HepG2 (cell line): ENCODE results near the gene BTBD8. TPM values are rescaled to one million over a fixed set of nuclear protein-coding genes. Genes with fewer than 3 reads are reported as not detected.
A peak's percentile ranks its signal among the peaks of the same experiment; 100 is the strongest.

Experiments used
- ATAC-seq: fragments of 200-7000 bp; cut with Tn5 transposase; 3 replicates; pipeline ENCODE4 v1.9.1; 2020; ENCODE audit warnings: mild to moderate bottlenecking, moderate library complexity
- BruUV-seq: library from RNA; stranded (reverse); fragments of 400-500 nt; replicated peaks from 2 replicates; lab custom pipeline; 2021; lab: Mats Ljungman, UMichigan
- CTCF ChIA-PET: fragments of 300-600 bp; formaldehyde crosslinking; extraction: SDS; loops from one replicate; lab custom pipeline; 2021; ENCODE audit warnings: low total read pairs, inconsistent platforms, low intra/inter-chr PET ratio; lab: Yijun Ruan, JAX
- POLR2A ChIA-PET: fragments of 350-600 bp; sonication (Branson Sonifier 250); formaldehyde crosslinking; loops from one replicate; lab custom pipeline; 2020; ENCODE audit warnings: antibody characterized with exemption, inconsistent platforms; lab: Yijun Ruan, JAX
- DNase-seq: peaks from one replicate; pipeline ENCODE4 v3.0.0-alpha.2; 2015; ENCODE audit warnings: low spot score
- FAIRE-seq: peaks from 3 replicates; lab custom pipeline; 2011; peaks lifted over from hg19 to GRCh38; lab: Jason Lieb, UNC
- H2AFZ ChIP-seq: one replicate; pipeline ENCODE4 v1.6.1; 2011; ENCODE audit warnings: low read length, inconsistent platforms
- H3K27ac ChIP-seq: fragments of 300-600 bp; 3 replicates; pipeline ENCODE4 v1.8.0; 2011; ENCODE audit warnings: mixed run types, mild to moderate bottlenecking, mixed read lengths, low read length, inconsistent platforms; ENCODE audit not compliant: insufficient read depth; ENCODE audit errors: extremely low read length
- H3K27me3 ChIP-seq, 2 experiments: fragments of 200-600 bp in 1 of 2; 2 replicates in 1 of 2; 3 replicates in 1 of 2; pipeline versions ENCODE4 v1.6.0 to v1.8.0; 2011; ENCODE audit warnings: low read length in 2 of 2, mild to moderate bottlenecking in 2 of 2, moderate library complexity in 2 of 2, inconsistent platforms in 1 of 2; ENCODE audit not compliant: insufficient read depth in 2 of 2, control insufficient read depth in 1 of 2
- H3K36me3 ChIP-seq, 2 experiments: fragments of 200-600 bp in 1 of 2; replicated peaks in 1 of 2; 2 replicates in 1 of 2; 3 replicates in 1 of 2; pipeline versions ENCODE4 v1.5.1 to v1.8.0; 2011; ENCODE audit warnings: low read length in 2 of 2, inconsistent platforms in 1 of 2; ENCODE audit not compliant: insufficient read depth in 2 of 2, control insufficient read depth in 1 of 2
- H3K4me1 ChIP-seq: 2 replicates; pipeline ENCODE4 v1.5.1; 2012; ENCODE audit warnings: low read length, inconsistent platforms; ENCODE audit not compliant: insufficient read depth
- H3K4me2 ChIP-seq: 2 replicates; pipeline ENCODE4 v1.6.0; 2011; ENCODE audit warnings: low read depth, low read length, inconsistent platforms
- H3K4me3 ChIP-seq, 3 experiments: fragments of 200-600 bp in 1 of 3; sonication (generic), shearing (Covaris generic) in 1 of 3; replicated peaks in 1 of 3; 2 replicates each; pipeline ENCODE4 v1.5.1; 2011 to 2016; ENCODE audit warnings: low read length in 3 of 3, inconsistent platforms in 2 of 3, low read depth in 2 of 3, mild to moderate bottlenecking in 2 of 3, control low read depth in 1 of 3, mixed read lengths in 1 of 3; ENCODE audit not compliant: insufficient read depth in 1 of 3
- H3K79me2 ChIP-seq: one replicate; pipeline ENCODE4 v1.6.1; 2011; ENCODE audit warnings: low read length, inconsistent platforms; ENCODE audit not compliant: insufficient read depth
- H3K9ac ChIP-seq: 2 replicates; pipeline ENCODE4 v1.6.0; 2011; ENCODE audit warnings: mild to moderate bottlenecking, low read depth, low read length, inconsistent platforms; ENCODE audit not compliant: insufficient read depth
- H3K9me3 ChIP-seq: 2 replicates; pipeline ENCODE4 v1.5.1; 2012; ENCODE audit warnings: mild to moderate bottlenecking, low read length
- H4K20me1 ChIP-seq: 2 replicates; pipeline ENCODE4 v1.6.0; 2011; ENCODE audit warnings: inconsistent platforms, mild to moderate bottlenecking, low read length, moderate library complexity; ENCODE audit not compliant: insufficient read depth
- ARNTL ChIP-seq: sonication (generic); formaldehyde crosslinking; IDR thresholded peaks from 2 replicates; pipeline ENCODE4 v1.4.0; 2020; ENCODE audit warnings: mild to moderate bottlenecking, missing genetic modification reagents
- CREB3 ChIP-seq: sonication (generic); formaldehyde crosslinking; IDR thresholded peaks from 2 replicates; pipeline ENCODE4 v1.5.0; 2020; ENCODE audit warnings: missing genetic modification reagents
- FIP1L1 ChIP-seq: fragments of 200-400 bp; formaldehyde crosslinking; IDR thresholded peaks from 2 replicates; pipeline ENCODE4 v1.6.1; 2018; ENCODE audit warnings: low read depth, mild to moderate bottlenecking, low read length, moderate library complexity, borderline replicate concordance; ENCODE audit not compliant: insufficient read depth
- KMT2B ChIP-seq: IDR thresholded peaks from 2 replicates; pipeline ENCODE4 v1.6.1; 2016; ENCODE audit warnings: missing genetic modification reagents, missing compliant biosample characterization
- MEF2D ChIP-seq: sonication (generic); formaldehyde crosslinking; IDR thresholded peaks from 2 replicates; pipeline ENCODE4 v1.5.1; 2020; ENCODE audit warnings: mild to moderate bottlenecking, missing genetic modification reagents
- NR2F6 ChIP-seq, 2 experiments: IDR thresholded peaks; 2 replicates each; pipeline ENCODE4 v1.6.1; 2016; ENCODE audit warnings: antibody characterized with exemption in 1 of 2, mild to moderate bottlenecking in 1 of 2
- RBM39 ChIP-seq: fragments of 200-400 bp; formaldehyde crosslinking; IDR thresholded peaks from one replicate; pipeline ENCODE4 v1.6.1; 2018; ENCODE audit warnings: antibody characterized with exemption, mild to moderate bottlenecking, low read depth, low read length; ENCODE audit not compliant: poor library complexity, severe bottlenecking
- SIN3A ChIP-seq: IDR thresholded peaks from 2 replicates; pipeline ENCODE4 v1.6.1; 2011; ENCODE audit warnings: low read depth, mild to moderate bottlenecking, control low read depth, low read length, borderline replicate concordance
- ZKSCAN8 ChIP-seq: IDR thresholded peaks from 2 replicates; pipeline ENCODE4 v1.6.1; 2016; ENCODE audit warnings: borderline replicate concordance, missing genetic modification reagents, missing compliant biosample characterization
- ZNF138 ChIP-seq: sonication (generic); formaldehyde crosslinking; IDR thresholded peaks from 2 replicates; pipeline ENCODE4 v1.5.0; 2020; ENCODE audit warnings: mild to moderate bottlenecking, low read depth, missing genetic modification reagents
- ZNF253 ChIP-seq: sonication (generic); formaldehyde crosslinking; IDR thresholded peaks from 2 replicates; pipeline ENCODE4 v1.8.0; 2022; ENCODE audit warnings: mild to moderate bottlenecking, missing genetic modification reagents, borderline replicate concordance
- ZNF350 ChIP-seq: sonication (generic); formaldehyde crosslinking; IDR thresholded peaks from 2 replicates; pipeline ENCODE4 v1.4.0; 2020; ENCODE audit warnings: mild to moderate bottlenecking, low read depth, missing genetic modification reagents, borderline replicate concordance
- ZNF879 ChIP-seq: sonication (generic); formaldehyde crosslinking; IDR thresholded peaks from 2 replicates; pipeline ENCODE4 v1.8.1; 2023; ENCODE audit warnings: missing genetic modification reagents
- WGBS: methylation state at CpG from one replicate; pipeline ENCODE4 v1.1.6; 2017; ENCODE audit warnings: low lambda C conversion rate; 5-methylcytosine and 5-hydroxymethylcytosine counted together
- in situ Hi-C: cut with HindIII; loops from 2 replicates; pipeline ENCODE4 v1.10.0; 2017; ENCODE audit warnings: low pct_unique_long_range_greater_than_20kb; ENCODE audit not compliant: extremely low pct_ligation_motif_present
- intact Hi-C: fragments of 100-400 bp; cut with micrococcal nuclease; formaldehyde crosslinking; loops from one replicate; pipeline ENCODE4 v1.10.0; 2022; ENCODE audit not compliant: unreplicated experiment
- polyA plus RNA-seq, 8 experiments: library from polyadenylated mRNA; depleted of rRNA in 3 of 8; stranded (reverse) in 7 of 8; unstranded in 1 of 8; fragments of >200 nt; fragmentation: Illumina TruSeq in 4 of 8; extraction: Trizol in 4 of 8; gene quantifications; 2 replicates each; pipeline versions ENCODE4 v1.2.1 to v1.2.3, GENCODE V29; 2011 to 2016; ENCODE audit warnings: low read depth in 4 of 8, missing spikeins in 1 of 8, mixed read lengths in 1 of 8; ENCODE audit not compliant: insufficient read depth in 1 of 8
- total RNA-seq, 5 experiments: library from RNA; depleted of rRNA; stranded (reverse); fragments of >200 nt; fragmentation: Illumina TruSeq; extraction: Trizol; gene quantifications; 2 replicates each; pipeline ENCODE4 v1.2.3, GENCODE V29; 2016; ENCODE audit warnings: low read depth in 1 of 5
- TF ChIP-seq, protein P1 (sequence below): sonication (generic); formaldehyde crosslinking; IDR thresholded peaks from 2 replicates; pipeline ENCODE4 v1.9.0; 2021; ENCODE audit warnings: missing genetic modification reagents, borderline replicate concordance

Gene BTBD8
- total and polyA plus RNA-seq, 2 of the 13 experiments (the other 11 are each of a cell fraction or from before 2014, with no cell fraction given): 0.41 to 1.8 TPM

GRCh38 chr1:92080128-92080985, at the start of gene BTBD8 (continued):
- TF ChIP-seq SIN3A (no peak), FIP1L1 (no peak), NR2F6 (IDR thresholded peaks at IDR 0.05) (no peak), NR2F6 (CRISPR knock-in tag; IDR thresholded peaks at IDR 0.05) (no peak), RBM39 (peak; percentile 56), ZNF350 (peak; percentile 48; the same call in 1 of the 2 replicates), KMT2B (CRISPR knock-in tag) (peak; percentile 67)
- TF ChIP-seq, protein P1, sequence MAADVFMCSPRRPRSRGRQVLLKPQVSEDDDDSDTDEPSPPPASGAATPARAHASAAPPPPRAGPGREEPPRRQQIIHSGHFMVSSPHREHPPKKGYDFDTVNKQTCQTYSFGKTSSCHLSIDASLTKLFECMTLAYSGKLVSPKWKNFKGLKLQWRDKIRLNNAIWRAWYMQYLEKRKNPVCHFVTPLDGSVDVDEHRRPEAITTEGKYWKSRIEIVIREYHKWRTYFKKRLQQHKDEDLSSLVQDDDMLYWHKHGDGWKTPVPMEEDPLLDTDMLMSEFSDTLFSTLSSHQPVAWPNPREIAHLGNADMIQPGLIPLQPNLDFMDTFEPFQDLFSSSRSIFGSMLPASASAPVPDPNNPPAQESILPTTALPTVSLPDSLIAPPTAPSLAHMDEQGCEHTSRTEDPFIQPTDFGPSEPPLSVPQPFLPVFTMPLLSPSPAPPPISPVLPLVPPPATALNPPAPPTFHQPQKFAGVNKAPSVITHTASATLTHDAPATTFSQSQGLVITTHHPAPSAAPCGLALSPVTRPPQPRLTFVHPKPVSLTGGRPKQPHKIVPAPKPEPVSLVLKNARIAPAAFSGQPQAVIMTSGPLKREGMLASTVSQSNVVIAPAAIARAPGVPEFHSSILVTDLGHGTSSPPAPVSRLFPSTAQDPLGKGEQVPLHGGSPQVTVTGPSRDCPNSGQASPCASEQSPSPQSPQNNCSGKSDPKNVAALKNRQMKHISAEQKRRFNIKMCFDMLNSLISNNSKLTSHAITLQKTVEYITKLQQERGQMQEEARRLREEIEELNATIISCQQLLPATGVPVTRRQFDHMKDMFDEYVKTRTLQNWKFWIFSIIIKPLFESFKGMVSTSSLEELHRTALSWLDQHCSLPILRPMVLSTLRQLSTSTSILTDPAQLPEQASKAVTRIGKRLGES (CRISPR knock-in tag): no peak
- TF ChIP-seq, all 625 proteins: peak for 139

DNA sequence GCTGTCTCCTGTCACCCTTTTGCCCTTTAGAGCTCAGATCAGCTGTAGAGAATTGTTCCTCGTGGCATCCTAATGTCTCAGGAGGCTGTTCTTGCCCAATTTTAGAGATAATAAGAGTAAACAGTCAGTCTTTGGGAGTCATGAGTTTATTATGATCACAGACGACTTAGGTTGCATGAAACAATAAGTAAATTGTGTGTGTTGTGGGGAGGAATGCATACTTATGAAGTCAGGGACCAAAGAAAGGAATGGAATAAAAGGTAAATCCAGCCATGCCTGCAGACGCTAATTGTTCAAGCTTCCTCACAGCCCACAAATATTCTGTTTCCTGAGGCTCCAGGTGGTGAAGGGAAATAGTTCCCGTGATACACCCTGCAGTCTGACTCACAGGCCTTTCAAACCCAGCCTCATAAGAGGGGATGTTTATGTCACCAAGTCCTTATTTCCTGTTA, 49.5 kb upstream of the BTBD8 start:
- POLR2A ChIA-PET: no interaction called here
- no peak for TF ChIP-seq ZKSCAN8 (CRISPR knock-in tag)
- no peak for TF ChIP-seq ZNF138 (CRISPR knock-in tag)
- TF ChIP-seq ARNTL (CRISPR knock-in tag): no peak
- no peak for TF ChIP-seq CREB3 (CRISPR knock-in tag)
- no peak for TF ChIP-seq ZNF879
- no peak for TF ChIP-seq MEF2D (CRISPR knock-in tag)
- TF ChIP-seq ZNF253 (CRISPR knock-in tag): no peak

More for the DNA sequence above, 49.5 kb upstream of the BTBD8 start:
- Histone ChIP-seq H3K9me3 (no peaks in the 10 kb centered on the region), H3K36me3 (no peaks in the 10 kb centered on the region), H3K27ac (no peak overlapping the region), H3K9ac (no peak overlapping the region), H3K79me2 (no peaks in the 10 kb centered on the region), H3K4me1 (peaks cover 16% of the 10 kb centered on the region), H3K4me2 (peak overlapping the region; percentile 81), H2AFZ (peak overlapping the region; percentile 42), H3K27me3 (peaks cover 3 to 33% of the 10 kb centered on the region in 2 experiments; a peak in 3 of 5 replicates), H4K20me1 (no peaks in the 10 kb centered on the region), H3K4me3 (peak overlapping the region; percentile 49 to 70 (median 52); a peak in 4 of 6 replicates)
- intact Hi-C loops: no loop called here
- DNase-seq: peak; percentile 10
- no TSS peak for BruUV-seq
- no peak for FAIRE-seq
- 0% methylated on average over 4 of the region's 4 CpGs for WGBS
- in situ Hi-C loops: no loop called here
- CTCF ChIA-PET: no interaction called here
- ATAC-seq: peak; percentile 29; the same call in 1 of the 3 replicates
